ENCODE results near the gene CCDC88C.

- TF ChIP-seq, protein P1, sequence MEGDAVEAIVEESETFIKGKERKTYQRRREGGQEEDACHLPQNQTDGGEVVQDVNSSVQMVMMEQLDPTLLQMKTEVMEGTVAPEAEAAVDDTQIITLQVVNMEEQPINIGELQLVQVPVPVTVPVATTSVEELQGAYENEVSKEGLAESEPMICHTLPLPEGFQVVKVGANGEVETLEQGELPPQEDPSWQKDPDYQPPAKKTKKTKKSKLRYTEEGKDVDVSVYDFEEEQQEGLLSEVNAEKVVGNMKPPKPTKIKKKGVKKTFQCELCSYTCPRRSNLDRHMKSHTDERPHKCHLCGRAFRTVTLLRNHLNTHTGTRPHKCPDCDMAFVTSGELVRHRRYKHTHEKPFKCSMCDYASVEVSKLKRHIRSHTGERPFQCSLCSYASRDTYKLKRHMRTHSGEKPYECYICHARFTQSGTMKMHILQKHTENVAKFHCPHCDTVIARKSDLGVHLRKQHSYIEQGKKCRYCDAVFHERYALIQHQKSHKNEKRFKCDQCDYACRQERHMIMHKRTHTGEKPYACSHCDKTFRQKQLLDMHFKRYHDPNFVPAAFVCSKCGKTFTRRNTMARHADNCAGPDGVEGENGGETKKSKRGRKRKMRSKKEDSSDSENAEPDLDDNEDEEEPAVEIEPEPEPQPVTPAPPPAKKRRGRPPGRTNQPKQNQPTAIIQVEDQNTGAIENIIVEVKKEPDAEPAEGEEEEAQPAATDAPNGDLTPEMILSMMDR (IDR thresholded peaks at IDR 0.05; ENCODE audit: low read depth, low read length), result peak; percentile 38
- no peak for TF ChIP-seq EZH2phosphoT487 (IDR thresholded peaks at IDR 0.05; ENCODE audit: low read depth)
Observed at GRCh38 chr14:91315844-91316267, 101.8 kb downstream of the CCDC88C start.

All from OCI-LY3 (cell line).